GM18517 (cell line): ENCODE measurements around the gene AURKAIP1.
A peak's percentile ranks its signal among the peaks of the same experiment; 100 is the strongest.
"Not testable (repeated sequence)": the region's sequence is repeated elsewhere in the genome, so short reads cannot be mapped to it uniquely, and the experiment has no call there.

Experiments
- ATAC-seq: cut with Tn5 transposase; IDR thresholded peaks from one replicate; pipeline ENCODE4 v1.9.1; 2021; ENCODE audit warnings: mild to moderate bottlenecking, moderate library complexity; ENCODE audit not compliant: unreplicated experiment

AURKAIP1 gene

GRCh38 chr1:1406821-1407635, 32.0 kb upstream of the AURKAIP1 start, which contains the start of gene MRPL20:
Gene MRPL20, minus strand, starts transcription at chr1:1407293. Its CDS starts 76 bp downstream, at chr1:1407217.
- ATAC-seq: peak; percentile 83

DNA sequence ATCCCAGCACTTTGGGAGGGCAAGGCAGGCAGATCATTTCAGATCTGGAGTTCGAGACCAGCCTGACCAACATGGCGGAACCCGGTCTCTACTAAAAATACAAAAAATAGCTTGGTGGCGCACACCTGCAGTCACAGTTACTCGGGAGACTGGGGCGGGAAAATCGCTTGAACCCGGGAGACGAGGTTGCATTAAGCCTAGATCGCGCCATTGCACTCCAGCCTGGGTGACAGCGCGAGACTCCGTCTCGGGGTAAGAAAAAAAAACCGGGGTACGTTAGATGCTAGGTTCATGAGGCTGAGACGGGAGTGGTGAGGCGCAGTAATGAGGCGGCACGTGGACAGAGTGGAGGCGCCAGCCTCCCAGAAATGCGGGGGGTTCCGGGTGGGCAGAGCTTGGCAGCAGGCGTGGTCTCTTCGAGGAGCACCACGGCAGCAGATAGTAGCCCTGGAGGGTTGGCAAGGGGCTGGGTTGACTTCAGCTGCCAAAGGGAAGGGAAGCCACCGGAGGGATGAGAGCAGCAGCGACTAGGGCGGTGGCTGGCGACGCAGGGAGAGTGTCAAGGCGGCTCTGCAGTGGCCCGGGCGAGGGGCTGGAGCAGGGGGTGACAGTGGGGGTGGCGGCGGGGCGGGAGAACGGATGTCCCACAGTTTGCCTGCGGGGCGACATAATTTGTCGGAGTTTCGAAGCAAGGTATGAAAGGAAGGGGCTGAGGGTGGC, 31.3 kb upstream of the AURKAIP1 start:
- no peak for ATAC-seq

GRCh38 chr1:1403653-1404052, 28.6 kb upstream of the AURKAIP1 start:
- no peak for ATAC-seq

- ATAC-seq: not testable (repeated sequence)
Measured at GRCh38 chr1:1402901-1403392, 27.9 kb upstream of the AURKAIP1 start.

GRCh38 chr1:1402072-1402900, 27.3 kb upstream of the AURKAIP1 start:
- no peak for ATAC-seq

- ATAC-seq: no peak
Measured at GRCh38 chr1:1401457-1402010, 26.5 kb upstream of the AURKAIP1 start.

- ATAC-seq: no peak
Measured at GRCh38 chr1:1400576-1401456, 25.8 kb upstream of the AURKAIP1 start.

- no peak for ATAC-seq
Measured at GRCh38 chr1:1399872-1400575, 25.0 kb upstream of the AURKAIP1 start.

- ATAC-seq: peak; percentile 83
Measured at GRCh38 chr1:1399187-1399871, 24.3 kb upstream of the AURKAIP1 start, which contains the start of gene CCNL2. Gene CCNL2, minus strand, starts transcription at chr1:1399335. Its CDS starts 29 bp downstream, at chr1:1399306.

DNA sequence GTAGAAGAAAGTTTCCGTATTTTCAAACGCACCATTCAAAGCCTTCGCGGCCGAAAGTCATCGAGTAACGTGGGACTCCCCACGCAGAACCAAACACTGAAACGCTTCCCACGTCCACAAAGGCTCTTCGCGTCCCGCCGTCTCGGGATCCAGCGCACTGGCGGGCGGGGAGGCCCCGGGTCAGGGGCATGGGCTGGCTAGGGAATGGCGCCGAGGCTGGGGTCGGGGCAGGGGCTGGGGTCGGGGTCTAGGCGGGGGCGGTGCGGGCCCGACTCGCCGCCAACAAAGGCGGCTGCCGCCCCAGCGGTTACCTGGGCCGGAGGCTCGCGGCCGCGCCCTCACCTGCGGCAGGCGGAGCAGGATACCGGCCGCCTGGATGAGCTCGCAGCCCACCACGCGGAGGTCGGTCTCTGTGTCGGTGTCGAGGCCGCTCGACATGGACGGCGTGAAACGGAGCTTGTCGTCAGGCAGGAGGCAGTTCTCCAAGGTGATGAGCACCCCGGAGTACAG, 23.7 kb upstream of the AURKAIP1 start:
- peak; percentile 30 for ATAC-seq

DNA sequence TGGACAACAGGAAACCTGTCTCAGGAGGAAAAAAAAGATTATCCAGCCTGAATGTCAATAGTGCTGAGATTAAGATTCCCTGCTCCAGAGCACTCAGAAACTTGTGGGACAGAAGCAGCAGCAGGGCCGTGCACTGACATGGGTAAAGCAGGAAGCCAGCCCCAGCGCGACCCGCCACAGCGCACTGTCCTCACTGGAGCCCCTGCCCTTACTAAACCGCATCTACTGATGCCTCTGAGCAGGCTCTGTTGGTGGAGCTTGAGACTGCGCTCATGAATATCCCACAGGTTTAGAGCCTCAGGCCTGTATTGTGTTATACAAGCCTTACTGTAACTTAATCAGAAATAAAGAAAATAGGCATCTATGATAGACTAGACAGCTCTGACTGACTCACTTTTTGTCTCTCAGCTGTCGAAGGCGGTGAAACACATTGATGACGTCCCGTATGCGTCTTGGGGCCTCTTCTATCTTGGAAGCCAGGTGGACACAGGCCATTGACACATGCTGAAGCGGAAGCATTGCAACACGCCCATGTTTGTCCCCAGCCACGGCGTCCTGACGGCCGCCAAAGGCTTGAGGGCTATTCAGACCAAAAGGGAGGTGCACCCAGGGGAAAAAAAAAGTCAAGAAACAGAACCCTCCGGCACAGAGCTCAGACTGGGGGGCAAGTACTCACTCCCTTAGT, 23.0 kb upstream of the AURKAIP1 start:
- no peak for ATAC-seq

DNA sequence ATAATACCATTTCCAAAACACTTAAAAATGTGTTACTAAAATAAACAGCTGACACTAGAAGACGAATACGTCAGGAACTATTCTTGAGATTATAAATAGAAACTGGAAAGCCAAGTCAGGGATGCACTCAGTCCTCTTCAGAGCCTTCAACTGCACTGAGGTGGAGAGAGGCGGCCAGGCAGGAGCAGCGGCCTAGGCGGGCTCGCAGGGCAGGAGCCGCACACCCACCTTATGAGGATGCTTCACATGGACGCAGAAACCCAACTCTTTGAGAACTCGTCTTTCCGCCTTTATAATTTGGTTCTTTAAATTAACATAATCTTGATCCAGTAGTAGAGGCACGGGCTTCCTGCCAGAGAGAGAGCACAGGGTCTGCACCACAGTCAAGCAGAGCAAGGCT, 20.2 kb upstream of the AURKAIP1 start:
- ATAC-seq: no peak

DNA sequence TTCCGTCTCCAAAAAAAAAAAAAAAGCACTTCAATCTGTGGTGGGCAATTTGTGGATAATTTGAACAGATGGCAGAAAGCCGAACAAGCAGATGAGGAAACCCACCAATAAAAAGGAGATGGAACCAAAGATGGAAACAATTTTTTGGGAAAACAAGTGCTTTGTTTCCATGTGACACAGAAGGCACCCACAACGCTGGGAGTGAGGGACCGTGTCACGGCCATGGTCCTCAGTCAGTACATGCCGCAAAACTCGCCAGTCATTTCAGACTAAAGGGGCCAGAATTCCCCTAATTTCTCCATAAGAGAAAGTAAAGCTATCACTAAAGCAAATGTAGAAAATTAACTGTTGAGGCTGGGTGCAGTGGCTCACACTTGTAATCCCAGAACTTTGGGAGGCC, 19.1 kb upstream of the AURKAIP1 start:
- no peak for ATAC-seq

DNA sequence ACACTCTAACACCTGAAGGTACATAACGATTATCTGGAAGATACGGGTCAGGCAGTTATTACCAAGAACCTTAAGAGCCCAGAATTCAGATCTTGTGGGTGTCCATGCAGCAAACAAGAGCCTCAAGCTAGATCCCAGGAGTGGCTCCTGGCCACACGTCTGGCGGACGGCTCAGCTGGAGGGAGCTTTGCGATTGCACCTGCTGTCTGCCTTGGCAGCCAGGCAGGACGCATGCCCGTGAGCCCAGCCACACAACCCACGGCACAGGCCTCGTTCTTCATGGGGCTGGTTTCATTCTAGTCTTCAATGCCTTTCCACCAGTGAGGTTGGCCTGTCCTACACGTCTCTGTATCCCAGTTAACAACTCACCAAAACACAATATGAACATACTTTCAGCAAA, 18.4 kb upstream of the AURKAIP1 start:
- ATAC-seq: no peak

DNA sequence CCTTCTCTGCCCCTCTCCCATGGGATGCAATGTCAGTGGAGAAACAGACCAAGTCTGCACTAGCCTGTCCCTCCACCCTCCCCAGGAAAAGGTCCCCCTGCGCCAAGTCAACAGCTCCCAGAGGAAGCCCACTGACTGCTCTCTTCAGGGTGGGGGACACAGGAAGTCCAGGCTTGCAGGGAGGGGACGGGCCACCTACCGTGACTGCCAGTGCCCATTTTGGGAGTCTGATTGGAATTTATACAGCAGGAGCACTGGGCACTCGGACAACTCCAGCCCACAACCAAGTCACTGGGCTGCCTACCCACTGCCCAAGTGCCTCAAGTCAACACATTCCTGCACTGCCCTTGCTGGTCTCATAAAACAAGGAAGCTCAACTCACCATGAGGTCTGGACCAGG, 18.0 kb upstream of the AURKAIP1 start:
- no peak for ATAC-seq

DNA sequence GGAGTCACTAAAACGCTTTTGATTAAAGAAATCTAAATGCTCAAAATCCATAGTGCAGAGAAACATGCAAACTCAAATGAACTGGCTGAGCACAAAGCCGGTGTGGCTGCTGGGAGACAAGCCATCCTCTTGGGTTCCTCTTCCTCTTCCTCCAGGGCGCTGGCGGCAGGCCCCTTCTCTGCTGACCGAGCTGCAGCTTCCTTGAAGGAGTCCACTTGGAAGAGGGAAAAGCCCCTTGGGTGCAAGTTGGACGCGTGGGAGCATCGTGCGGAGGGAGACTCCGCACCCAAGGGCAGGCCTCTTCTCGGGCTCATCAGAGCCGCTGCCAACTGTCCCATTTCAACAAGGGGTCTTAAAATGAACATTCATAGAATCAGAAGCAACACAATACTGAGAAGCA, 16.2 kb upstream of the AURKAIP1 start:
- no peak for ATAC-seq

- ATAC-seq: no peak
Measured at GRCh38 chr1:1390675-1391074, 15.7 kb upstream of the AURKAIP1 start.

DNA sequence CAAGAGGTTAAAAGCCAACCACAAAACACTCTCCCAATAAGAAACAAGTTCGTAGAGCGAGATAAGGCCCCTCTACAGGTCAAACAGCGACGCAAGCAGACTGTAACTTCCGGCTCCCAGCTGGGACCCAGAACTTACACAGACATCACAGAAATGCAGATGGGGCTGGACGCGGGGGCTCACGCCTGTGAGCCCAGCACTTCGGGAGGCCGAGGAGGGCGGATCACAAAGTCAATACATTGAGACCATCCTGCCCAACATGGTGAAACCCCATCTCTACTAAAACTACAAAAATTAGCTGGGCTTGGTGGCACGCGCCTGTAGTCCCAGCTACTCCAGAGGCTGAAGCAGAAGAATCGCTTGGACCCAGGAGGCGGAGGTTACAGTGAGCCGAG, 13.1 kb upstream of the AURKAIP1 start:
- no peak for ATAC-seq
